ENCODE data around the gene GYS2.

GRCh38 chr12:21553329-21553675 is 51.3 kb downstream of the GYS2 start:
- TF ChIP-seq POLR2A (IDR thresholded peaks at IDR 0.05) (no peak), CTCF (IDR thresholded peaks at IDR 0.05) (no peak)

Measured in uterus (tissue), 2 donors.